Measurements from ENCODE around the gene LRRK1. TPM values are rescaled to one million over a fixed set of nuclear protein-coding genes. Genes with fewer than 3 reads are reported as not detected.

LRRK1 gene
- total RNA-seq, 4 donors from 2014 or later = 17.0 to 46.3 (median 26.4) TPM

DNA sequence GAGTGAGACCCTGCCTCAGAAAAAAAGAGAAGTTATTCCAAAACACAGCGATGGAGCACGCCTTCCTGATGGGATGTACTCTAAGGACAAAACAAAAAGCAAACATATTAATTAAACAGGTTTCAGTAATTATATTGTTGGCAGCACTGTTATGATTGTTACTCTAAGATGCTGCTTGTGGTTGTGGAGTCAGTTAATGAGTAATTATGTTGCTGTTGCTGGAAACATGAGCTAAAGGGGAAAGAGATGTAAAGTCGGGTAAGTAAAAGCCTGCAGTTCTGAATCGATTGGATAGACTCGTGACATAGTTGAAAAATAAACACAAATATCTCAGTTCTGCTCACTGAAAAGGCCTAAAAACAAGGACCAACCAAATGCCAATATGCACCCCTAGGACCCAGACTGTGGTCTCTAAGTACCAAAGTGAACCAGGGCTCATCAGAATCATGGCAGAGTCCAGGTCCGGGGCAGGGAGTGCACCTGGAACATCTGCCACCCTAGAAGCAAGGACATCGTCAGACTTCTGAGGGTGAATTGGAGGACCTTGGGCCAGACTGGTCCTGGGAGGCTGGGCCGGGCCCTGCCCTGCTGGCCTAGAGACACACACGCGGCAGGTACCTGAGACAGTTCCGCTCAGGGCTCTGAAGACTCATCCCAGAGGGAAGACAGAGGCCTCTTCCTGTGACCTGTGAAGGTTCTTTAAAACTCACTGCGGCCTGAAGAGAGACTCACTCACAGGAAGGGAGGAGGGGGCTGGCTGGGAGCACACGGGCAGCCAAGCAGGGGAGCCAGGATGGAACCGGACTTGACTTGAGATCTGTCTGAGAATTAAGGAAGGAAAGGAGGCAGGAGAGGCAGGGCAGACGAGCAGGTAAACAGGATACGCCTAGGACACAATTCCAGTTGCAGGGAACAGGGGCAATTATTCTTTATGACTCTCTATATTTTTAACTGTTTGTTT lies 140.5 kb downstream of the LRRK1 start:
- 83% methylated on average over 16 of the region's 16 CpGs for WGBS
- peaks cover 91% of the 10 kb centered on the region for H3K36me3 ChIP-seq
- peak in 1 of 2 donors; percentile 36 for DNase-seq (ENCODE audit: low spot score in 2 of 2)

DNA sequence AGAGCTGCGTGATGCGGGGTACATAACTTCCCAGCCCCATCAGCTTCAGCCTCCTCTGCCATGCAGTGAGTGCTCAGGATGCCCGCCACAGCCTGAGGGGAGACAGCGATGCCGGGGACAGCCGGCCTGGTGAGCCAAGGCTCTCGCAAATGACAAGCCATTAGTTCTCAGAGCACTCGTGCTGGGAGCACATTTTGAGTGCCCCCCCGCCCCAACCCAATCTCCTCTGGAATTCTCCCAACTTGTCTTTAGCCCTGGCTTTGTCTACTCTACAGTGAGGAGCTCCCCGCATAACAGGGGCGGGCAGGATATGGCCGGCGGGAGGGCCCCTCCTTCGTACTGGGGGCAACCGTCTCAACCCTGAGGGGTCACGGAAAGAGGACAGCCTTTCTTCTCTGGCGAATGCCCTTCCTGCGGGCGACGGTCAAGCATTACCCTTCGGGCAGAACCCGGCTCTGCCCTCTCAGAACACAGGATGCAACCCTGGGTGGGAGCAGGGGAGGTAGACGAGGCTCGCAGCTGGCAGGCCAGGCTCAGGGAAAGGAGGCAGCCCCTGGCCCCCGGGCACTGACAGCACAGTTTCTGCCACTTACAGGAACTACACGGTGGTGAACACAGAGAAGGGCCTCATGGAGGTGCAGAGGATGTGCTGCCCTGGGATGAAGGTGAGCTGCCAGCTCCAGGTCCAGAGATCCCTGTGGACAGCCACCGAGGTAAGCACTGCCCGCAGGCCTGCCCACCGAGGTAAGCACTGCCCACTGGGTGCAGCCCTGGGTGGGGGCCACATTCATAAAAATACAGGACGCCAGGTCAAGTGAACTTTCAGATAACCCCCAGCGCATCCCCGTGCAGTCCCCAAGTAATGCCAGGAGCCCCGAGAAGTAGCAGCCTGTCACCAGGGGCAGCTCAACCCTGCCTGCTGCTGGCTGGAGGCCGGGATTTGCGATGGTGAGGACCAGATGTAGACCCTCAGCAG lies 141.7 kb downstream of the LRRK1 start:
- DNase-seq (ENCODE audit: low spot score in 2 of 2) = peak; percentile 50 to 66
- Histone ChIP-seq H3K36me3 (peaks cover 91% of the 10 kb centered on the region), H3K4me1 (no peaks in the 10 kb centered on the region), H3K27me3 (no peaks in the 10 kb centered on the region), H3K9me3 (no peaks in the 10 kb centered on the region), H3K4me3 (no peak overlapping the region), H3K27ac (no peak overlapping the region)
- TF ChIP-seq, protein P1, sequence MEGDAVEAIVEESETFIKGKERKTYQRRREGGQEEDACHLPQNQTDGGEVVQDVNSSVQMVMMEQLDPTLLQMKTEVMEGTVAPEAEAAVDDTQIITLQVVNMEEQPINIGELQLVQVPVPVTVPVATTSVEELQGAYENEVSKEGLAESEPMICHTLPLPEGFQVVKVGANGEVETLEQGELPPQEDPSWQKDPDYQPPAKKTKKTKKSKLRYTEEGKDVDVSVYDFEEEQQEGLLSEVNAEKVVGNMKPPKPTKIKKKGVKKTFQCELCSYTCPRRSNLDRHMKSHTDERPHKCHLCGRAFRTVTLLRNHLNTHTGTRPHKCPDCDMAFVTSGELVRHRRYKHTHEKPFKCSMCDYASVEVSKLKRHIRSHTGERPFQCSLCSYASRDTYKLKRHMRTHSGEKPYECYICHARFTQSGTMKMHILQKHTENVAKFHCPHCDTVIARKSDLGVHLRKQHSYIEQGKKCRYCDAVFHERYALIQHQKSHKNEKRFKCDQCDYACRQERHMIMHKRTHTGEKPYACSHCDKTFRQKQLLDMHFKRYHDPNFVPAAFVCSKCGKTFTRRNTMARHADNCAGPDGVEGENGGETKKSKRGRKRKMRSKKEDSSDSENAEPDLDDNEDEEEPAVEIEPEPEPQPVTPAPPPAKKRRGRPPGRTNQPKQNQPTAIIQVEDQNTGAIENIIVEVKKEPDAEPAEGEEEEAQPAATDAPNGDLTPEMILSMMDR (IDR thresholded peaks at IDR 0.05) = no peak
- TF ChIP-seq POLR2A (IDR thresholded peaks at IDR 0.05) (no peak), EP300 (IDR thresholded peaks at IDR 0.05) (no peak), POLR2AphosphoS5 (IDR thresholded peaks at IDR 0.05) (no peak)
- WGBS = 92% methylated on average over 22 of the region's 35 CpGs

More for the DNA sequence above, 140.5 kb downstream of the LRRK1 start:
- Histone ChIP-seq H3K27ac (no peak overlapping the region), H3K9me3 (no peaks in the 10 kb centered on the region), H3K27me3 (no peaks in the 10 kb centered on the region), H3K4me1 (no peaks in the 10 kb centered on the region), H3K4me3 (no peak overlapping the region)
- TF ChIP-seq, protein P1 (IDR thresholded peaks at IDR 0.05) = no peak
- TF ChIP-seq POLR2A (IDR thresholded peaks at IDR 0.05) (no peak), EP300 (IDR thresholded peaks at IDR 0.05) (no peak), POLR2AphosphoS5 (IDR thresholded peaks at IDR 0.05) (no peak)

DNA sequence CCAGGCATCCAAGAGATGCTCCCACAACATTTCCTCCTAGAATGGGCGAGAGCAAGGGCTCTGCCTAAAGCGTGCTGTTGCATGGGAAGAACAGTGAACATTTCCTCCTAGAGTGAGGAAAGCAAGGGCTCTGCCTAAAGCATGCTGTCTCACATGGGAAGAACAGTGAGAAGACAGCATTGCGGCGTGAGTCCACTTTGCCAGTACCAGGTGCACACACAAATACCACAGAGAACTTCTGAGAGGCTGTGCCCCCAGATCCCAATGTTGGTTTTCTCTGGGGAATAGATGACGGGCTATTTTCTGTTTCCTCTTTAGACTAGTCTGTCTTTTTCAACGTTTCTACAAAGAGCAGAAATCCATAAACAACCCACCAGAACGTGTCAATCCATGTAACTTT lies 142.9 kb downstream of the LRRK1 start:
- 76% methylated on average over 7 of the region's 7 CpGs for WGBS
- Histone ChIP-seq H3K27me3 (no peaks in the 10 kb centered on the region), H3K27ac (no peak overlapping the region), H3K4me3 (no peak overlapping the region), H3K4me1 (no peaks in the 10 kb centered on the region), H3K36me3 (peaks cover 91% of the 10 kb centered on the region), H3K9me3 (no peaks in the 10 kb centered on the region)
- TF ChIP-seq POLR2AphosphoS5 (IDR thresholded peaks at IDR 0.05) (no peak), EP300 (IDR thresholded peaks at IDR 0.05) (no peak), POLR2A (IDR thresholded peaks at IDR 0.05) (no peak)
- TF ChIP-seq, protein P1 (IDR thresholded peaks at IDR 0.05) = no peak
- DNase-seq (ENCODE audit: low spot score in 2 of 2) = peak; percentile 16 to 29

DNA sequence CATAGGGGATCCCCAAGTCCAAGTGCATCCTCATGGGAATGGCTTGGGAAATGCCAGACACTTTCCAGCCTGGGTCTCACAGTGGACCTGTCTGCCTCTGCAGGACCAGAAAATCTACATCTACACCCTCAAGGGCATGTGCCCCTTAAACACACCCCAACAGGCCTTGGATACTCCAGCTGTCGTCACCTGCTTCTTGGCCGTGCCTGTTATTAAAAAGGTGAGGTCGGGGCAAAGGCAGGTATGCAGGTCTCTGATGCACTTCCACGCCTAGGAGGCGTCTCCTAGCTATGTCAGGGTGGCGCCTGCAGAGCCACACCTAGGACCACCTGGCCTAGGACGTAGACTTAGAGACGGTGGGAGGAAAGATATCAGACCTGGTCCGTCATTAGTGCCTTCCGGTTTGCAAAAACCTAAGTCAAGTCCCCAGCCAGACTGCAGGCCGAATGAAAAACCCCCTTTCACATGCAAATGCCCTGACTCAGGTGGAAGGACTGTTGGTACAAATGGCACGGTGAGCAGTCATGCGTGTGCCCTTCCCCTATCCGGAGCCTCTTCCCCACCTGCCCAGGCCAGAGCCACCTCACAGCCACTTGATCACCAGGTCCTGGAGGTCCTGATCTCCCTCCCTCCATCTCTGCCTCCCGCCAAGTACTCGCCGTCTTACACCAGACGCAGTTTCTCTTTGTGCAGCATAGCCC lies 143.5 kb downstream of the LRRK1 start:
- H3K27ac ChIP-seq = no peak overlapping the region
- no peaks in the 10 kb centered on the region for H3K27me3 ChIP-seq
- H3K4me3 ChIP-seq = no peak overlapping the region
- peak; percentile 35 to 53 for DNase-seq (ENCODE audit: low spot score in 2 of 2)
- TF ChIP-seq POLR2AphosphoS5 (IDR thresholded peaks at IDR 0.05) = no peak
- TF ChIP-seq, protein P1 (IDR thresholded peaks at IDR 0.05) = no peak
- no peak for TF ChIP-seq POLR2A (IDR thresholded peaks at IDR 0.05)
- no peak for TF ChIP-seq EP300 (IDR thresholded peaks at IDR 0.05)
- 87% methylated on average over 17 of the region's 18 CpGs for WGBS
- H3K36me3 ChIP-seq = peaks cover 89% of the 10 kb centered on the region
- no peaks in the 10 kb centered on the region for H3K9me3 ChIP-seq
- no peaks in the 10 kb centered on the region for H3K4me1 ChIP-seq
